GM18873 (cell line): ENCODE data around the gene PKMYT1.
"Not testable (repeated sequence)": the region's sequence is repeated elsewhere in the genome, so short reads cannot be mapped to it uniquely, and the experiment has no call there.

Experiments
- ATAC-seq: cut with Tn5 transposase; IDR thresholded peaks from one replicate; pipeline ENCODE4 v1.9.1; 2021; ENCODE audit warnings: mild to moderate bottlenecking, moderate library complexity, moderate number of reproducible peaks; ENCODE audit not compliant: unreplicated experiment, low FRiP score

The PKMYT1 gene

DNA sequence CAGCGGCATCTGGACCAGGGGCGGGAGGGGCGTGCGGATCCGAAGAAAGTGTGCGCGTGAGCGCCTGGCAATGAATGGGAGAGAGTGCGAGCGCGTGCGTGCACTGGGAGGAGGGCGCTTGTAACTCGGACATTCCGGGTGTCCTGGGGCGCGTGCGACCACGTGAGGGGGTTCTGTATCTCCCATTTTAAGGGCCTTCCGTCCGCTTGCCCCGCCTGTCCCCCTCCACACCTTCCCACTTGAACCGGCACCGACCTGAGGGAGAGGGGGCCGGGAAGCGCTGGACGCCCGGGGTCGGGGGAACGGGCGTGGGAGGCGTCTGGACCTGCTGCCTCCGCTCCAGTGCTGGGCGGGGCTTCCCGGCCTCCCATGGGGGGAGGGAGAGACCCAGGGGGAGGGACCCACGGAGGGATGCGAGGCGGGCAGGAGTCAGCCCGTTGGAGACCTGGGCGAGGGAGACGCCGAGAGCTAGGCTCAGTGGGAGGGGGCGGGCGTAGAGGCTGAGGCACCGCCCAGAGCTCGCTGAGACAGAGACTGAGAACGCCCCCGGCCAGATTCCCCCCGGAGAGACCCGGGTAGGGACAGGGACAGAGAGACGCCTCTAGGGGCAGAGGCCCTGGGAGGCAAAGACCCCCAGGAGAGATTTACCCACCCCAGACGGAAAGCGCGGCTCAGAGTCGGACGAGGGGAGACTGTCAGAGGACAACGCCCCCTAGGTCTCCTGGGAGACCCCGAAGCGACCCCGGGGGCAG is 16.3 kb downstream of the PKMYT1 start, which contains the start of gene KREMEN2:
KREMEN2 (plus strand) TSS at position 553 of the 752 bp plus-strand sequence. CDS start 246 bp downstream, outside the sequence.
- ATAC-seq, result no peak

DNA sequence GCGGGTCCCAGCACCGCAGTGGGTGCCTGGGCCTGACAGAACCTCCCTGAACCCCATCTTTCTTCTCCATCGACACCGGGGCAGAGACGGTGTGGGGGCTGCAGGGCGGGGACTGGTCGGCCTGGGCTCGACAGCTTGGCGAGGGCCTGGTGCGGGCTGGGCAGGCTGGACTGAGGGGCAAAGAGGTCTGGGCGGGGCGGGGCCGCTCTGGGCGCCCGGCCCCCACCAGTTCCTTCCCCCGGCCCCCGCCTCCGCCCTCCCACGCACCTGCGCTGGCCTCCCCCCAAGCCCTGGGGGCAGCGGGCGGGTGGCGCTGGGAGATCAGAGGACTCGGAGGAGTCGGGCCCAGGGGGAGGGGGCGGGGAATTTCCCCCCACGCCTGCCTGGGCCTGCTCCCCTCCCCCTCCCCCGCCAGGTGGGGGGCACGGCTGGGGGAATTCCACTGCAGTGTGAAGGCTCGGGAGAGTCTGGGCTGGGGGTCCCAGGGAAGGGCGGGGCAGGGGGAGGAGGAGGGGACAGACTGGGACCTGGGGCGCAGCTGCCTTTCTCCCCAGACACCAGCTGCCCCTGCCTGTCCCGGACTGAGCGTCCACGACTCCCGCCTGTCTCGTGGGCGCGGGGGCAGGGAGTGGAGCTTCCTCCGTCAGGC is 17.0 kb downstream of the PKMYT1 start:
- no peak for ATAC-seq

DNA sequence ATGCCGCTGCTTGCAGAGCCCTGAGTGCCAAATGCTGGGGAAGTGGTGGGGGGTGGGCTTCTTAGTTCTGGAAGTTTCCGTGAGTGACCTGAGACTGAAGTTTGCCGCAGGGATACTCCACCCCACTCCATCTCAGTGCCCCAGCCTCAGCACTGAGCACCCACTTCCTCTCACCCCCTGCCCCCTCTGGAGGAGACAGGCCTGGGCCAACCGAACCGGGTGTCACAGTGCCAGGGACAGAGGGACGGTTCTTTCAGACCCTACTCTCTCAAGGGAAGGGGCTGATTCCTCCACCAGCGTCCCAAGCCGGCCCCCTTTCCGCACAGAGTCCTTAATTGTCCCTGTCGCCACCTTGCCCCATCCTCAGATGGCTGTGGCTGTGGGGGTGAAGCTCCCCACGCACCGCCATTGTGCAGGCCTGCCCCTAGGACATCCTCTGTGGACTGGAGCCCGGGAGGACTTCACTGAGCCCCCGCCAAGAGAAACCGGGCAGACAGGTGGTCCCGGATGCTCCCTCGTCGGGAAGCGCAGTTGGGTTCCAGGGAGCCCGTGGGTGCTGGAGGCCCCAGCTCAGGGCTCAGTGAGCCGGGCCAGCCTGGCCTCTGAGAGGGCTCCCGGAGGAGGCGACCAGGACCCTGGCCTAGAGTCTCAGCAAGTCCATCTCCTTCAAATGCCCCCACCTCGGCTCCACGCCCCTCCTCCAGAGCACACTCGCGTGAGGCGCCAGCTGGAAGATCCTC is 17.7 kb downstream of the PKMYT1 start:
- ATAC-seq, result no peak

DNA sequence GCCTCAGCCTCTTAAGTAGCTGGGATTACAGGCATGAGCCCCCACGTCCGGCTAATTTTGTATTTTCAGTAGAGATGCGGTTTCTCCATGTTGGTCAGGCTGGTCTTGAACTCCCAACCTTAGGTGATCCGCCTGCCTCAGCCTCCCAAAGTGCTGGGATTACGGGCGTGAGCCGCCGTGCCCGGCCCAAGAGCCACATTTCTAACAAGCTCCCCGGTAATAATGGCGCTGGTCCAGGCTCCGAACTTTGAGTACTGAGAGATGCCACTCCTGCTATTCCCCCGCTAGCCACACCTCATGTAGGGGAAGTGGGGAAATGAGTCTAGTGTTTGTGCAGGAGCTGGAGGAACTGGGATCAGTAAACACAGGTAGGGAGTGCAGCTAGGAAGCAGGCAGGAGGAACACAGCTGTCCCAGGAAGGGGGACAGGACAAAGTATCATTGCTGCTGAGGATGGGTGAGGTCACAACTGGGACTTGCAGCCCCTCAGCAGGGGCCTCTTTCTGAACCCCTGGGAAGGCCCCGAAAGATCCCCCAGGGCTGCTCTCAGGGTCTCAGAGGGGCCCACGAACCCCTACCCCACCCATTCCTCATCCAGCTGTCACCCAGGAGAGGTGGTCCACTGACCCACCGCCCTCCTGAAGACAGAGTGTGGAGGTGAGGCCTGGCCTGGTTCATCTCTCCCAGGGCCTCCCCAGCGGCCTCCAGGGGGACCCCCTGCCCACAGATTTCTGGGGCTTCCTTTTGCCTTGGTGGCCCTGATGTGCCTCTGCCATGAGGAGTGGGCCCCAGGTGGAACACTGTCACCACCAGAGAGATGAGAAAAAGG is 19.8 kb downstream of the PKMYT1 start:
- no peak for ATAC-seq

DNA sequence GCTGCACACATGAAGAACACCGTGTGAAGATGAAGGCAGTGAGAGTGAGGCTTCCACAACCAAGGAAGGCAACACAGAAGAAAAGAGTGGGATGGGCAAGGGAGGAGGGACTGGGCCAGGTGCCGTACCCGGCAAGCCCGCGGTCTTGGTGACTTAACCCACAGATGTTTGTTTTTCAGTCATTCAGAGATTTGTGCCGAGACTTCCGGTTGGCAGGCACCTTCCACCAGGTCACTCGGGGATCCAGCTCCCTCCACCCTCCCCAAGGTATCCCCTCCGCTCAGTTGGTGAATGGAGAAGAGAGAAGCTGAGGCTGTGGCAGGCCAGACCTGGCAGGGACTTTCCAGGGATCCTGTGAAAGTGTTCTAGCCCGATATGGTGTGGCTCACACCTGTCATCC is 21.0 kb downstream of the PKMYT1 start:
- no peak for ATAC-seq

DNA sequence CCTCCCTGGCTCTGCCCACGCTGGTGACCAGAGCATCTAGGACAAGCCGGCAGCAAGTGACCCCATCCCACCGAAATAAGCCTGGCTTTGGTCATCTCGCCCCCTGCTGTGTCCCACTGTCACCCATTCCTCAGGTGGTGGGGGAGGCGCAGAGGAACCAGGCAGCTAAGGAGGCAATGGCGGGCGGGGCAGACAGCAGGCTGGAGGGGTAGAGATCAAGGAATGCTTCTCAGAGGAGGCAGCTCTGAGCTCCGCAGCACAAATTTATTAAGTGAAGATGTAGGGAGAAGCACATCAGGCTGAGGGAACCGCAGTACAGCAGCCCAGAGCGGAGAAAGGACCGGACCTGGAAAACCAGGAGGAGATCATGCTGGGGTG is 23.7 kb downstream of the PKMYT1 start:
- no peak for ATAC-seq

DNA sequence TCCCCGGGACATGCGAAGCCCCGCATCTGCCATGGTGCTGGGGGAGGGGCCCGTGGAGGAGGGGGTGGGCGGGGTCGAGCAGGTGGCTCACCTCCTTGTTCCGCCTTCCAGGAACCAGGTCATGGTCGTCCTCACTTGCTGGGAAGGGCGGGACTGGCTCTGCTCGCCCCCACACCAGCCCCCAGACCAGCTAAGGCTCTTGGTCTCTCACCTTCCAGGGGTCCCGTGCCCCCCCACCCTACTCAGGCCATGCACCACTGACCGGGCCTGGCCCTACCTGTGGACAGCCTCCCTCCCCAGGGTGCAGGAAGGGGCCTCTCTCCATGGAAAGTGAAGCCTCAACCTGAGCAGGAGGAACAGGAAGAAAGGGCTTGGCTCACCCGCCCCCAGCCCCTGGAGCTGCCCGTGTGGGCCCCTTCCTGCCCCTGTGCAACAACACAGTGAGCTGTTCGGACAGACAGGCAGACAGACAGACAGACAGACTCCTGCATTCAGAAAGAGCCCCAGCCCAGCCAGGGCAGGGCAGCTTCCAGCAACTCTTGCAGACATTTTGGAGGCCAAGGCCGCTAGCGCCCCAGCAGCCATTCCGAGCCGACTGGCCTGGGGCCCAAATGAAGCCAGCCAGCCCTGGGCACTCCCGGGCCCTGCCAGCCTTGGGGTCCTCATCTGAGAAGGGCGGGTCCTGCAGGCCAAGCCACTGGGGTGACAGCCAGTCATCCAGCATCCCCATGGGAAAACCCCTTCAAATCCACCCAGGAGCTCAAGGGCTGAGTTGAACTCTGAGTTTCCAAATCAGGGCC is 24.3 kb downstream of the PKMYT1 start:
- ATAC-seq, result no peak

DNA sequence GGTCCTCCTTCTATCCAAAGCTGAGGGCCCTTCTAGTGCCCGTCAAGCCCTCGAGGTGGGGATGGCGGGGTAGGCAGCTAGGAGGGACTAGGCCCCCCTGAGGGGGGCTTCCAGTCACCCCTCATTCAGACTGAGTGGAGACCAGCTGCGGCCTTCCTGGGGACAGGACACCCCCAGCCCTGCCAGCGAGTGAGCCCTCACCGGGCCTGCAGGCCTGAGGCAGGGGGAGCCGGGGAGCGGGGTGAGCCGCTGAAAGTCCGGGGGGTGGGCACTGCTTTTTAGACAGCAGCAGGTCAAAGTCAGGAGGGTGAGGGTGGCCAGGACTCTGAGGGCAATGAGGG is 24.8 kb downstream of the PKMYT1 start:
- no peak for ATAC-seq

DNA sequence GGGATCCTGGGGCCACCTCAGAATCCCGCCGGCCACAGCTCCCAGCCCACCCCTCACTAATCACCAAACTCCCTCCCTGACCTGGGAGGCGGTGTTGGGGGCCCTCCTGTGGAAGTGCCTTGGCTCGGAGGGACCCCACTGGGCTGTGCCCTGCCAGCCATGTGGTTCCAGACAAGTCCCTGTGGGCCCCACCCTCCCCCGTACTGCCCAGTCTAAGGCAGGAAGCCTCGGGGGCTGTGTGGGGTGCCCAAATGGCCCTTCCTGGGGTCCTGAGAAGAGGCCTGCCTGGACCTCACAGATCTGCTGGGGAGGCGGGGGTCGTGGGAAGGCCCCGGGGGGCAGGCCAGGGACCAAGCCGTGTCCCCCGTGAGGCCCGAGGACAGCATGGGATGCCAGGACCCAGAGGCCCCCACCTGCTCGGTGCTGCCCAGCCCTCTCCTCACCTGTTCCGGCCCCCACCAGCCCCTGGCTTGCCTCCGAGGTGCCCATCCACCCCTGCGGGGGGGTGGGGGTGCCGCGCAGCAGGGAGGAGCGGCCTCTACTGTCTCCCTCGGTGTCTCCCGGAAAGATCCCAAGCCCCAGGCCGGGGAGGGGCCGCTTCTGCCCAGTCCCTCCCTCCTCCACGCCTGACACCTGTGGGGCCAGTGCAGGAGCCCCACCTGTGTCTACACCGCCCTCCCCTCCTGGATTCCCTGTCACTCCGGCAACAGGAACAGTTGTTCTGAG is 25.4 kb downstream of the PKMYT1 start:
- no peak for ATAC-seq

DNA sequence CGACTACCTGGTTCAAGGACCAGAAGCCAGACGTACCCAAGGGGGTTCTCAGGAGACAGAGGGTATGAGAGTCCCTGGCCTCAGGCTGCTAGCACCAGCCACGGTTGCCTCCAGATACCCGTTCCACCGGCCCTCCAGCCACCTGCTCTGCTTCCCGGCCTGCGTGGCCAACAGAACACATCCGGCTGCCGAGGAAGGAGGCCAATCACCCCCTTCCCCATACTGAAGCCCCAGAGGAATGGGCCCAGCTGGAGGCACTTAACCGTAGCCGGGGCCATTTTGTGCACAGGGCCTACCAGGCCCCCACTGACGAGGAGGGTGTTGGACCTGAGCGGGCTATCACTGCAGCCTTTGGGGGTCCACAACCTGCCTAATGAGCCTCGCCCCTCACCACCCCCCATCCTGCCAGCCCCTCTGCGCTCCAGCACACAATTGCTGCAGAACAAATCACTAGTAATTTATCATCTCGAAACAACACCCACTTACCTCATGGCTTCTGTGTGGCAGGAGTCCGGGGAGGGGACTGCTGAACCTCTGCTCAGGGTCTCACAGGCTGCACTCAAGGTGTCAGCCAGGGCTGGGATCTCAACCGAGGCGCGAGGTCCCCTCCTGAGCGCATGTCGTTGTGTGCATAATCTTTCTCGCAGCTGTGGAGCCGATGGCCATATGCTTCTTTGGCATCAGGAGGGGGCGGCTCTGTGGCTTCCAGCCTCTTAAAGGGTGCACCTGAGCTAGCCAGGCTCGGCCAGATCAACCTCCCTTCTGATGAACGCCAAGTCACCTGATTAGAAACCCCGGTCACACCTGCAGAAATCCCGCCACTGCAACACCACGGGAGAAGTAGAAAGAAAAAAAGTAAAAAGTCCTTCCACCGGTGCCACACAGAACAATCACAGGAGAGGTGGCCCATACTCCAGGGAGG is 26.3 kb downstream of the PKMYT1 start:
- ATAC-seq, result no peak

DNA sequence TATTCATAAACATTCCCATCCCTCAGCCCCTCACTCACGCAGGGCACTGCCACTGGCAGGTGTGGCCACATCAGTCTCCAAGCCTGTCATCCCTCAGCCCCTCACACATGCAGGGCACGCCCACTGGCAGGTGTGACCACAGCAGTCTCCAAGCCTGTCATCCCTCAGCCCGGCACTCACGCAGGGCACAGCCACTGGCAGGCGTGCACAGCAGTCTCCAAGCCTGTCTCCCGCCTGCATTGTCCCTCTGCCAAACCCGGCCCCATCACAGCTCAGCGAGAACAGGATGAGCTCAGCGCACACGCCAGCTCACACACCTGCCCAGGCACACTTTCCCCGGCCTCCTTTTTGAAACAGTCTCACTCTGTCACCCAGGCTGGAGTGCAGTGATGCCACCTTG is 27.6 kb downstream of the PKMYT1 start:
- ATAC-seq, result no peak

DNA sequence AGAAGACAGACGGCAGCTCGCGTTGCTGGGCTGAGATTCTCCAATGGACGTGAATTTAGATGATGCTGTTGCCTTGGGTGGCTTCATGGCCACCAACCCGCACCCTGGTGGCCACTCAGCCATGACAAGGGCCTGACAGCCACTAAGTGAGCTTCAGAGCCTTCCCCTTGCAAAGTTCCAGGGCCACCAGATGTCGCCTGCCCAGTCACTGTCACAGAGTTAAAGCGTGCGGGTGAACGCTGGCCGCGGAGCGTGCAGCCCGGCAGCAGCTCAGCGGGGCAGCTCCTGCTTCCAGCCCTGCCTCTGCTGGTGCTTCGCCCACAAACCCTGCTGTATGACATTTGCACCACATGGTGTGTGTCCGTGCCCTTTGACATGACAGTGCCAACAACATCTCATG is 29.5 kb downstream of the PKMYT1 start:
- ATAC-seq, result no peak

DNA sequence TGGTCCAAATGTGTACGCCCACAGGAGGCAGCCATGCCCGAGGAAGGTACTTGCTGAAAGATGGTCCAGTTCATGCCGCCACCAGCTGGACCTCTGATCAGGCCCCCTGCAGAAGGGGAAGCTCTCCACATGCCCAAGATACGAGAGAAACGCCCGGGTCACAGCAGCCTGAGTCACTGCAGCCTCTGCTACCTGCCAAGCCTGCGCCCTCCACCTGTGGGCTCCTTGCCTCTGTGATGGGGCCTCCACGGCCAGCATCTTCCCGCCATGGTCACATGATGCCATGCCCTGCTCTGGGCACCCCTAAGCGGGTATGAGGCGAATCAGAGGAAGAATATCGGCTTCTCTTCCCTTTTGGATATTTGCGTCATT is 29.9 kb downstream of the PKMYT1 start:
- no peak for ATAC-seq

DNA sequence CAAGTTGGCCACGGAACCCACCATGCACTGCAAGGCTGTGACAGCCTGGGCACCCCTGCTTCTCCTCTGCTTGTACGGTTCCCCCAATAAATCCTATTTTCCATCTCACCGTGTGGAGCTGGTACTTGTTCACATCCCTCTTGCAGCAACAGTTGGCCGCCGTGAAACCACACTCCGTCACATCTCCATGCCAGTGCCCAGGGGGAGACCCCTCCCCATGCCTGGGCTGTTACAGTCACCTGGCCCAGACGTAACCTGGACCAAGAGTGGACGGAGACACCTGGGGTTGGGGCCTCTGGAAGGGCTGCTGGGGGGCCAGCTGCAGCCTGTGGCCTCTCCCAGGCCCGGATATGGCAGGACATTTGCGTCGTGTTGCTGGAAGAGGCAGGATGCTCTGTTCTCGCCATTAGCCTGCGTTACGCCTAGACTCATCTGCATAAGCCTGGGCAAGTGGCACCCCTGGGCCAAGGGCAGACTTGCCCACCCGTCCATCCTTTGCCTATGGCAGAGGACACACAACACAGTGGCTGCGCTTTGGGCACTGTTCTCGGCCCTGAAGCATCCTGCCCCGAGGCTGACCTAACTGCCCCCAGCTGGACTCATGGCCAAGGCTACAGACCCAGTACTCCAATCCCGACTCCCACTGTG is 30.4 kb downstream of the PKMYT1 start:
- no peak for ATAC-seq

DNA sequence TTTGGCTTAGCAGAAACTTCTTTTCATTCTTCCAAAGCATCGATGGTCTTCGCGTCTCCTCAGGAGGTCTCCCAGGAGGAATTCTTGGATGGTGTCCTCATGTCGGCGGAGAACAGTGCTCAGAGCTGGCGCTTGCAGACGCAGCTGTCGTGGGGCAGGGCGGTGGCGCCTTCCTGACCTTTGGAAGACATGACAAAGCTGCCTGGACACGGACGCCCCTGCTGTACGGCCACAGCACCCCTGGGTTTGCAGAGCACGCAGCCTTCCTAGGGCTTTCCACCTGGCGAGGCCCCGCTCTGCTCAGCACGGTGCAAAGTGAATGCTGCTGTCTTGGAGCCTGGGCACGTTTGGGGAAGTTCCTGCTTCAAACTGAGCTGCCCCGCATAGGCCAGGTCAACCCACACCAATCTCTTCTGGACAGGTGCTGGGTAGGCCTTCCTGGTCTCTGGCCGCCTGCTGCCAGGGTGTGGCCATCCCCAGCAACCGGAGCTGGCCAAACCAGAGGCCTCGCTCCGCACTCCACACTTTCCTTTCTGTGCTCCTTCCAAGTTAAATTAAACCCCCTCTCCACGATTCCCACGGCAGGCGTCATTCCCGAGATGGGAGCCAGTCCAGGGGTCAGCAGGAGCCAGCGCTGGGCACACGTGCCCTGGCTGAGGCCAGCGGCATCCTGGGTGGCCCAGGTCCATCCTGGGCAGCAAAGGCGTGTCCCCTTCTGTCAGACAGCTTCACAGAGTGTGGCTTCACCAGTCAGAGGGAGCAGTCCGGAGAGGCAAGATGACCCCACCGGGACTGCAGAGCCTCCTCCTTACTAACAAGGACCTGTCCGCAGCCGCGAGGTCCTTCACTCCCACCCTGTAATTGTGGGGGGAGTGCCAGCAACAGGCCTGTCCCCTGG is 31.2 kb downstream of the PKMYT1 start:
- ATAC-seq, result no peak

DNA sequence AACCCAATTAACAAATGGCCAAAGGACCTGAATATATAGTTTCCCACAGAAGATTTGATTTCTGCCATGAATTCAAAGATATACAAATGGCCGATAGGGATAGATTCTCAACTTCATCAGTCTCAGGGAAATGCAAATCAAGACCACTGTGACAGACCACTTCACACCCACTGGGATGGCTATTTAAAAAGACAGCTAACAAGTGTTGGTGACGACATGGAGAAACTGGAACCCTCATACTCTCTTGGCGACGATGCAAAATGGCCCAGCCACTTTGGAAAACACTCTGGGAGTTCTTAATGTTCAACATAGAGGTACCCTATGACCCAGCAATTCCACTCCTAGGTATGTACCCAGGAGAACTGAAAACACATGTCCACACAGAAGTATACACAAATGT is 33.6 kb downstream of the PKMYT1 start:
- no peak for ATAC-seq

DNA sequence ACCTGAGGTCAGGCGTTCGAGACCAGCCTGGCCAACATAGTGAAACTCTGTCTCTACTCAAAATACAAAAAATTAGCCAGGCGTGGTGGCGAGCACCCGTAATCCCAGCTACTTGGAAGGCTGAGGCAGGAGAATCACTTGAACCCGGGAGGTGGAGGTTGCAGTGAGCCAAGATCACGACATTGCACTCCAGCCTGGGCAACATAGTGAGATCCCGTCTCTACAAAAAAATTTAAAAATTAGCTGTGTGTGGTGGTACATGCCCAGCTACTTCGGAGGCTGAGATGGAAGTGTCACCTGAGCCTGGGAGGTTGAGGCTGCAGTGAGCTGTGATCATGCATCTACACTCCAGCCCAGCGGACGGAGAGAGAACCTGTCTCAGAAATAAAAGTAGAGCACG is 36.5 kb downstream of the PKMYT1 start:
- not testable (repeated sequence) for ATAC-seq
